Measurements from ENCODE around the gene ZNF436. TPM values are rescaled to one million over a fixed set of nuclear protein-coding genes. Genes with fewer than 3 reads are reported as not detected.

ZNF436 gene
- total and polyA plus RNA-seq, 2 of the 13 experiments (the other 11 are each of a cell fraction or from before 2014, with no cell fraction given), result 4.3 to 9.9 TPM

- TF ChIP-seq, protein P1, sequence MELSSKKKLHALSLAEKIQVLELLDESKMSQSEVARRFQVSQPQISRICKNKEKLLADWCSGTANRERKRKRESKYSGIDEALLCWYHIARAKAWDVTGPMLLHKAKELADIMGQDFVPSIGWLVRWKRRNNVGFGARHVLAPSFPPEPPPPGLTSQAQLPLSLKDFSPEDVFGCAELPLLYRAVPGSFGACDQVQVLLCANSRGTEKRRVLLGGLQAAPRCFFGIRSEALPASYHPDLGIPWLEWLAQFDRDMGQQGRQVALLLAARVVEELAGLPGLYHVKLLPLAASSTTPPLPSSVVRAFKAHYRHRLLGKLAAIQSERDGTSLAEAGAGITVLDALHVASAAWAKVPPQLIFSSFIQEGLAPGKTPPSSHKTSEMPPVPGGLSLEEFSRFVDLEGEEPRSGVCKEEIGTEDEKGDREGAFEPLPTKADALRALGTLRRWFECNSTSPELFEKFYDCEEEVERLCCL (CRISPR knock-in tag; IDR thresholded peaks at IDR 0.05; ENCODE audit: borderline replicate concordance), result no peak
- TF ChIP-seq PBX3 (CRISPR knock-in tag; IDR thresholded peaks at IDR 0.05; ENCODE audit: borderline replicate concordance) (no peak), TEAD2 (CRISPR knock-in tag; IDR thresholded peaks at IDR 0.05) (no peak), STAT6 (CRISPR knock-in tag; IDR thresholded peaks at IDR 0.05; ENCODE audit: borderline replicate concordance) (no peak), MXD4 (CRISPR knock-in tag; IDR thresholded peaks at IDR 0.05) (no peak), ZNF652 (CRISPR knock-in tag; IDR thresholded peaks at IDR 0.05; ENCODE audit: borderline replicate concordance, low read depth) (no peak), ETV5 (CRISPR knock-in tag; IDR thresholded peaks at IDR 0.05; ENCODE audit: borderline replicate concordance) (peak; percentile 31; the same call in 1 of the 2 replicates), ATAD3A (CRISPR knock-in tag; IDR thresholded peaks at IDR 0.05) (no peak), FOXA3 (CRISPR knock-in tag; IDR thresholded peaks at IDR 0.05) (0 out of 2 replicates have a peak, but pooled peaks have one; percentile 9), ZNF646 (CRISPR knock-in tag; IDR thresholded peaks at IDR 0.05) (no peak), CHD4 (IDR thresholded peaks at IDR 0.05; ENCODE audit: borderline replicate concordance, low read length) (no peak)
- TF ChIP-seq, protein P2, sequence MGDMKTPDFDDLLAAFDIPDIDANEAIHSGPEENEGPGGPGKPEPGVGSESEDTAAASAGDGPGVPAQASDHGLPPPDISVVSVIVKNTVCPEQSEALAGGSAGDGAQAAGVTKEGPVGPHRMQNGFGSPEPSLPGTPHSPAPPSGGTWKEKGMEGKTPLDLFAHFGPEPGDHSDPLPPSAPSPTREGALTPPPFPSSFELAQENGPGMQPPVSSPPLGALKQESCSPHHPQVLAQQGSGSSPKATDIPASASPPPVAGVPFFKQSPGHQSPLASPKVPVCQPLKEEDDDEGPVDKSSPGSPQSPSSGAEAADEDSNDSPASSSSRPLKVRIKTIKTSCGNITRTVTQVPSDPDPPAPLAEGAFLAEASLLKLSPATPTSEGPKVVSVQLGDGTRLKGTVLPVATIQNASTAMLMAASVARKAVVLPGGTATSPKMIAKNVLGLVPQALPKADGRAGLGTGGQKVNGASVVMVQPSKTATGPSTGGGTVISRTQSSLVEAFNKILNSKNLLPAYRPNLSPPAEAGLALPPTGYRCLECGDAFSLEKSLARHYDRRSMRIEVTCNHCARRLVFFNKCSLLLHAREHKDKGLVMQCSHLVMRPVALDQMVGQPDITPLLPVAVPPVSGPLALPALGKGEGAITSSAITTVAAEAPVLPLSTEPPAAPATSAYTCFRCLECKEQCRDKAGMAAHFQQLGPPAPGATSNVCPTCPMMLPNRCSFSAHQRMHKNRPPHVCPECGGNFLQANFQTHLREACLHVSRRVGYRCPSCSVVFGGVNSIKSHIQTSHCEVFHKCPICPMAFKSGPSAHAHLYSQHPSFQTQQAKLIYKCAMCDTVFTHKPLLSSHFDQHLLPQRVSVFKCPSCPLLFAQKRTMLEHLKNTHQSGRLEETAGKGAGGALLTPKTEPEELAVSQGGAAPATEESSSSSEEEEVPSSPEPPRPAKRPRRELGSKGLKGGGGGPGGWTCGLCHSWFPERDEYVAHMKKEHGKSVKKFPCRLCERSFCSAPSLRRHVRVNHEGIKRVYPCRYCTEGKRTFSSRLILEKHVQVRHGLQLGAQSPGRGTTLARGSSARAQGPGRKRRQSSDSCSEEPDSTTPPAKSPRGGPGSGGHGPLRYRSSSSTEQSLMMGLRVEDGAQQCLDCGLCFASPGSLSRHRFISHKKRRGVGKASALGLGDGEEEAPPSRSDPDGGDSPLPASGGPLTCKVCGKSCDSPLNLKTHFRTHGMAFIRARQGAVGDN (CRISPR knock-in tag; IDR thresholded peaks at IDR 0.05), result 0 out of 2 replicates have a peak, but pooled peaks have one; percentile 2
These were observed 14.8 kb upstream of the ZNF436 start (continued) for GRCh38 chr1:23384312-23385058.

All from HepG2 (cell line).